Peyer's patch (tissue), 4 donors: ENCODE results near the gene CMAS. TPM values are rescaled to one million over a fixed set of nuclear protein-coding genes. Genes with fewer than 3 reads are reported as not detected.
A peak's percentile ranks its signal among the peaks of the same experiment; 100 is the strongest.

Experiments
- DNase-seq, 3 donors: peaks; one replicate each; pipeline ENCODE4 v3.0.0-alpha.2; 2017 to 2019
- H3K27ac ChIP-seq, 4 donors: fragments of 200-600 bp; sonication (generic); one replicate each; pipeline ENCODE4 v1.5.1; 2016 to 2019
- H3K27me3 ChIP-seq, 2 donors: fragments of 200-600 bp; sonication (generic); one replicate each; pipeline ENCODE4 v1.5.1; 2019
- H3K36me3 ChIP-seq, 3 donors: fragments of 200-600 bp; sonication (generic); one replicate each; pipeline ENCODE4 v1.5.1; 2016 to 2019
- H3K4me1 ChIP-seq, 4 donors: fragments of 200-600 bp; sonication (generic); one replicate each; pipeline ENCODE4 v1.5.1; 2016 to 2019
- H3K4me3 ChIP-seq, 4 donors: fragments of 200-600 bp; sonication (generic); 1 replicate in 3 of 4; 2 replicates in 1 of 4; pipeline ENCODE4 v1.5.1; 2016 to 2019; ENCODE audit warnings: mild to moderate bottlenecking in 1 of 4
- H3K9me3 ChIP-seq, 4 donors: fragments of 200-600 bp; sonication (generic); one replicate each; pipeline ENCODE4 v1.5.1; 2016 to 2019; ENCODE audit warnings: mild to moderate bottlenecking in 1 of 4
- POLR2A ChIP-seq, 2 donors: fragments of 450-650 bp; IDR thresholded peaks; one replicate each; pipeline ENCODE4 v1.5.1; 2017; ENCODE audit warnings: antibody characterized with exemption in 2 of 2, mild to moderate bottlenecking in 2 of 2, moderate library complexity in 2 of 2
- total RNA-seq, 4 donors: library from RNA; depleted of rRNA; stranded (reverse); fragments of >200 nt; gene quantifications; one replicate each; pipeline ENCODE4 v1.1.0, GENCODE V29; 2016
- TF ChIP-seq, protein P1 (sequence below), 6 experiments: fragments of 450-650 bp in 4 of 6; fragments of 200-600 bp in 2 of 6; sonication (generic) in 1 of 6; IDR thresholded peaks; one replicate each; pipeline ENCODE4 v1.5.1; 2017 to 2019; ENCODE audit warnings: antibody characterized with exemption in 6 of 6, mild to moderate bottlenecking in 3 of 6, moderate library complexity in 1 of 6

The CMAS gene
- total RNA-seq, 4 donors from 2014 or later, result 41.3 to 112 (median 94.3) TPM

DNA sequence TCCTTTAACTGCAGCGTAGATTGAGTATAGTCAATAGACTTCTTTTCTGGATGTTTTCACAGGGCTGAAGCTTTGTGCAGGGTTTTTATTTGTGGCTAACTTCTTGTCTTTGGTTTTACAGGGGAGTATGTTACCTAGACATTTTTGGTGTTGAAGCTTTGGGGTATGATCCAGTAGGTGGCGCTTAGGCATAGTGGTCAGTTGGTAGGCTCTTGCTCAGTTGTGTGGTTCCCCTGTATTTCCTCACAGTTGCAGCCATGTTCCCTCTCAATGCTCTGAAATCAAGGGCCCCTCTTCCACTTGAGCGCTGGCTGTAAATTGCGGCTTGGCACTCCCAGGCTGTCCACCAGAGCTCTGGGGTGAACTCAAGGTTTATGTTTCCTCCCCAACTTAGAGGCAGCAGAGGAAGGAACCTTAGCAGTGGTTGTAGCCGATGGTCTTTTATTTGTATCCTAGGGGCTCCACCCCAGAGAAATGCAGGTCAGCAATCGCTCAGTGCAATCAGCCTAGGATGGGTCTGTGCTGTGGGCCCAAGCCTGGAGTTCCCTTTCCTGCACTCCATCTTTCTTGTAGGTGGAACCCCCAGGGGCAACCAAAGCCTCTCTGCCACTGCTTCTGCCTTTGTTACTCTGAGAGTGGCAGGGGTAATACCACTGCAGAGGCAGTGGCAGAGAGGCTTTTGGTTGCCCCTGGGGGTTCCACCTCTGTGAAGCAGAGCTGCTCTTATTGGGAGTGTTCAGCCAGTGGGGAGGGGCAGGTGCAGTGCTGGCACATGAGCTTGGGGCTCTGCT is 55.1 kb downstream of the CMAS start:
- peak in 2 of 3 donors; percentile 24 to 57 for DNase-seq
- H3K9me3 ChIP-seq, result no peaks in the 10 kb centered on the region
- H3K27ac ChIP-seq, result no peak overlapping the region
- H3K36me3 ChIP-seq, result no peaks in the 10 kb centered on the region
- H3K4me3 ChIP-seq, result no peak overlapping the region
- no peak for TF ChIP-seq POLR2A (IDR thresholded peaks at IDR 0.05)
- TF ChIP-seq, protein P1, sequence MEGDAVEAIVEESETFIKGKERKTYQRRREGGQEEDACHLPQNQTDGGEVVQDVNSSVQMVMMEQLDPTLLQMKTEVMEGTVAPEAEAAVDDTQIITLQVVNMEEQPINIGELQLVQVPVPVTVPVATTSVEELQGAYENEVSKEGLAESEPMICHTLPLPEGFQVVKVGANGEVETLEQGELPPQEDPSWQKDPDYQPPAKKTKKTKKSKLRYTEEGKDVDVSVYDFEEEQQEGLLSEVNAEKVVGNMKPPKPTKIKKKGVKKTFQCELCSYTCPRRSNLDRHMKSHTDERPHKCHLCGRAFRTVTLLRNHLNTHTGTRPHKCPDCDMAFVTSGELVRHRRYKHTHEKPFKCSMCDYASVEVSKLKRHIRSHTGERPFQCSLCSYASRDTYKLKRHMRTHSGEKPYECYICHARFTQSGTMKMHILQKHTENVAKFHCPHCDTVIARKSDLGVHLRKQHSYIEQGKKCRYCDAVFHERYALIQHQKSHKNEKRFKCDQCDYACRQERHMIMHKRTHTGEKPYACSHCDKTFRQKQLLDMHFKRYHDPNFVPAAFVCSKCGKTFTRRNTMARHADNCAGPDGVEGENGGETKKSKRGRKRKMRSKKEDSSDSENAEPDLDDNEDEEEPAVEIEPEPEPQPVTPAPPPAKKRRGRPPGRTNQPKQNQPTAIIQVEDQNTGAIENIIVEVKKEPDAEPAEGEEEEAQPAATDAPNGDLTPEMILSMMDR (IDR thresholded peaks at IDR 0.05), result peak in 4 of 6 experiments; percentile 40 to 44 (median 42)
- no peaks in the 10 kb centered on the region for H3K27me3 ChIP-seq
- no peaks in the 10 kb centered on the region for H3K4me1 ChIP-seq

DNA sequence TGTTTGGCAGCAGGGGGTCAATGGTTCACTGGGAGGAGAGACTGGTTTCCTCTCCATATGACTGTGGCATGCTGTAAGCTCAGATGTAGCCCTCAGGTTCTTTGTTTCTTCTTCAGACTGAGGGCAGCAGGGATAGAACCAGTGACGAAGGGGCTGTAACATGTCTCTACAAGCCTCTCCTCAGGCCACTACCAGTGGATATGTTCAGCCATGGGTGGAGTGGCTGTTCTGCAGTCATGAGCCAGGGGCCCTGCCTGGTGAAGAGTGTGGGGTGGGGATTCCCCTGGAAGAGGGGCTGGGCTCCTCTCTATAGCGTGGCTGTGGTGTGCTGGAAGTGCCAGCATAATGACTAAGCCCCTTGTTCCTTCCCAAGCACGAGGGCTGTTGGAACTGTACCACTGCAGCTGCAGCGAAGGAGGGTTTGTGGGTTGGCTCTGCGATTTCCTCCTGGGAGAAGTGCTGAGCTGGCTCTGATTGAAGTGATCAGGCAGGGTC is 55.8 kb downstream of the CMAS start:
- no peaks in the 10 kb centered on the region for H3K36me3 ChIP-seq
- no peaks in the 10 kb centered on the region for H3K27me3 ChIP-seq
- no peaks in the 10 kb centered on the region for H3K9me3 ChIP-seq
- DNase-seq, result no peak
- H3K4me1 ChIP-seq, result no peaks in the 10 kb centered on the region
- no peak overlapping the region for H3K27ac ChIP-seq
- no peak overlapping the region for H3K4me3 ChIP-seq
- TF ChIP-seq POLR2A (IDR thresholded peaks at IDR 0.05), result no peak
- TF ChIP-seq, protein P1 (IDR thresholded peaks at IDR 0.05), result no peak

DNA sequence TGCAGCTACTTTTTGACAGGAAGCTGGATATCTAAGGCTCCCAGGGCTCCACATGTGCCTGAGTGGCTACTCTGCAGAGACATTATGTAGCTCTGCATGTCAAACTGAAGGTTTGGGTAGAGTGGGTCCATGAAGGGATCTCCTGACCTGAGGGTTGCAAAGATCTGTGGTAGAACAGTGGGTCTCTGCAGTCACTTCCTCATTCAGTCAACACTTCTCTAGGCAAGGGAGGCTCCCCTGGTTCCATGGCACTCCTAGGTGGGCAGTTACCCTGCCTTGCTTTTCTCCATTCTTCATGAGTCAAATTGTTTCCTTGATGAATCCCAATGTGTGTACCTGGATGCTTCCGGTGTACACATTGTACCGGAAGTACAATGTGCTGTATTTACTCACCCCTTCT is 57.4 kb downstream of the CMAS start:
- no peaks in the 10 kb centered on the region for H3K27me3 ChIP-seq
- no peaks in the 10 kb centered on the region for H3K9me3 ChIP-seq
- TF ChIP-seq, protein P1 (IDR thresholded peaks at IDR 0.05), result no peak
- no peak for TF ChIP-seq POLR2A (IDR thresholded peaks at IDR 0.05)
- DNase-seq, result no peak
- no peak overlapping the region for H3K4me3 ChIP-seq
- H3K4me1 ChIP-seq, result no peaks in the 10 kb centered on the region
- no peak overlapping the region for H3K27ac ChIP-seq
- no peaks in the 10 kb centered on the region for H3K36me3 ChIP-seq

DNA sequence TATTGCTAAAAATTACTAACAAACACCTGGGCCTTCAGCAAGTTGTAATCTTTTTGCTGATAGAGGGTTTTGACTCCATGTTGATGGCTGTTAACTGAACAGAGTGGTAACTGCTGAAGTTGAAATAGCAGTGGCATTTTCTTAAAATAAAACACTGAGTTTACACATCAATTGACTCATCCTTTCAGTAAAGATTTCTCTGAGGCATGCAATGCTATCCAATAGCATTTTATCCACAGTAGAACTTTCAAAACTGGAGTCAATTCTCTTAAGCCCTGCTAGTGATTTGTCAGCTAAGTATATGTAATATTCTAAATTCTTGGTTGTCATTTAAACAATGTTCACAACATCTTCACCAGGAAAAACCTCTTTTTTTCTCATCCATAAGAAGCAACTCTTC is 59.5 kb downstream of the CMAS start:
- Histone ChIP-seq H3K9me3 (no peaks in the 10 kb centered on the region), H3K27me3 (no peaks in the 10 kb centered on the region), H3K4me1 (no peaks in the 10 kb centered on the region), H3K27ac (no peak overlapping the region), H3K36me3 (no peaks in the 10 kb centered on the region), H3K4me3 (no peak overlapping the region)
- DNase-seq, result no peak
- TF ChIP-seq, protein P1 (IDR thresholded peaks at IDR 0.05), result no peak
- no peak for TF ChIP-seq POLR2A (IDR thresholded peaks at IDR 0.05)

DNA sequence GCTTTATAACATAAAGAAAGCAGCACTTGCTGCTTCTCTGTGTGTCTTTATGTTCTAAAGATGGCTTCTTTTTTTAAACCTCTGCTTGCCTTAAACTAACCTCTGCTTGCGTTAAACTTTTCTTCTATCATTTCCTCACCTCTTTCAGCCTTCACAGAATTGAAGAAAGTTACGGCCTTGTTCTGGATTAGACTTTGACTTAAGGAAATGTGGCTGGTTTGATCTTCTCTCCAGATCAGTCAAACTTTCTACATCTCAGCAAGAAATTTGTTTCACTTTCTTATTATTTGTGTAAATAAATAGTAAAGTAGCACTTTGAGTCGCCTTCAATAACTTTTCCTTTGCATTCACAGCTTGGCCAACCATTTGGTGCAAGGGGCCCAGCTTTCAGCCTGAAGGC is 64.2 kb downstream of the CMAS start:
- Histone ChIP-seq H3K9me3 (no peaks in the 10 kb centered on the region), H3K27me3 (no peaks in the 10 kb centered on the region), H3K4me3 (no peak overlapping the region), H3K27ac (no peak overlapping the region), H3K4me1 (no peaks in the 10 kb centered on the region), H3K36me3 (no peaks in the 10 kb centered on the region)
- TF ChIP-seq, protein P1 (IDR thresholded peaks at IDR 0.05), result no peak
- TF ChIP-seq POLR2A (IDR thresholded peaks at IDR 0.05), result no peak
- DNase-seq, result no peak

Other genes starting within 250 kb of the CMAS start
- gene ABCC9, start 104.8 kb upstream of the CMAS start, total RNA-seq, result 10 to 100 TPM in 1 of 4 donors, 1 to 10 TPM in 3; 2.4 to 14.9 (median 5.9) TPM